ENCODE data around the gene ARHGDIA. TPM values are rescaled to one million over a fixed set of nuclear protein-coding genes. Genes with fewer than 3 reads are reported as not detected.

The ARHGDIA gene
- total and polyA plus RNA-seq, 2 experiments from 2014 or later = 80.7 to 295 TPM

DNA sequence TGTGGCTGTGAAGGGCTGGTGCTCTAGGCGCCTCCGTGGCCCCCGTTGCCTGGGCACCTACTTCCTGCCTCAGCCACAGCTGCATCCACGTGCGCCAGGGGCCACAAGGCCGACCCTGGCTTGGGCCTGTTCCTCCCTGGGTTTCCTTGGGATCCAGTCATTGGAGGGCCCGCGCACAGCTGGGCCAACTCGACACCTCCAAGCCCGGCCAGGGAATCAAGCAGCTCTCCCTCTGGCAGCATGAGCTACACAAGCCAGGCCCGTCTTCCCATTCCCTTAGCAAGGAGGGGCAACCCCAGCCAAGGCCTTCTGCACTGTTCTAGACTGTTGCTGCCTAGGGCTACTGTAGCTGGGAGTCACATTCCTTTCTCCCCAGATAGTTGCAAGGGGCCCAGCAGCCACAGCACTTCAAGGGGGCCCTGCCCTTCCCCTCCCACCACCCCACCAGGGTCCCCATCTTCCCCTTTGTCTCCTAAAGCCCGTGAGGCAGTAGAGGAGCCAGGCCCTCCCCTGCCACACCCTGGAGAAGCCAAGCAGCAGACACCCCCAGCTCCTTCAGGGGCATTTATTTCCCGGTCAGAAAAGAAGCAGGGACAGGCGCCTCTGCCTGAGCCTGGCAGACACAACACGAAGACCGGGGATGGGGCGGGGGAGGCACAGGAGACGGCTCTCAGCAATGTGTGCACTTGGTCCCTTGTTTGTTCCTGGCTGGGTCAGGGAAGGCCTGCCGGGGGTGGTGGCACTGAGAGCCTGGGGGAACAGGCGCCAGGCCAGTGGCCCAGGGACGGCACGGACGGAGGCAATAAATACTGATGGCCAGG is 3.8 kb downstream of the ARHGDIA start:
- Histone ChIP-seq H3K4me2 (peak overlapping the region; percentile 96), H3K79me2 (peaks cover 62% of the 10 kb centered on the region), H3K36me3 (replicated peaks; ENCODE audit: insufficient read depth, low read depth) (no peaks in the 10 kb centered on the region), H3K4me3 (no peak overlapping the region), H3K27ac (peak overlapping the region; percentile 99), H3K27me3 (no peaks in the 10 kb centered on the region), H3K9me2 (replicated peaks; ENCODE audit: insufficient read depth) (no peaks in the 10 kb centered on the region), H3K4me1 (ENCODE audit: insufficient read depth) (peaks cover 56% of the 10 kb centered on the region), H3K9me3 (ENCODE audit: low read depth) (no peaks in the 10 kb centered on the region), H4K20me1 (ENCODE audit: insufficient read depth, poor library complexity, severe bottlenecking) (peaks cover 28% of the 10 kb centered on the region), H2AFZ (no peak overlapping the region)
- DNase-seq (ENCODE audit: low spot score) = peak; percentile 69
- WGBS (ENCODE audit: low lambda C conversion rate, missing lambda C conversion rate) = 58% methylated on average over 23 of the region's 23 CpGs
- no peak for TF ChIP-seq EZH2phosphoT487 (IDR thresholded peaks at IDR 0.05; ENCODE audit: low read depth, severe bottlenecking, unreplicated experiment)

DNA sequence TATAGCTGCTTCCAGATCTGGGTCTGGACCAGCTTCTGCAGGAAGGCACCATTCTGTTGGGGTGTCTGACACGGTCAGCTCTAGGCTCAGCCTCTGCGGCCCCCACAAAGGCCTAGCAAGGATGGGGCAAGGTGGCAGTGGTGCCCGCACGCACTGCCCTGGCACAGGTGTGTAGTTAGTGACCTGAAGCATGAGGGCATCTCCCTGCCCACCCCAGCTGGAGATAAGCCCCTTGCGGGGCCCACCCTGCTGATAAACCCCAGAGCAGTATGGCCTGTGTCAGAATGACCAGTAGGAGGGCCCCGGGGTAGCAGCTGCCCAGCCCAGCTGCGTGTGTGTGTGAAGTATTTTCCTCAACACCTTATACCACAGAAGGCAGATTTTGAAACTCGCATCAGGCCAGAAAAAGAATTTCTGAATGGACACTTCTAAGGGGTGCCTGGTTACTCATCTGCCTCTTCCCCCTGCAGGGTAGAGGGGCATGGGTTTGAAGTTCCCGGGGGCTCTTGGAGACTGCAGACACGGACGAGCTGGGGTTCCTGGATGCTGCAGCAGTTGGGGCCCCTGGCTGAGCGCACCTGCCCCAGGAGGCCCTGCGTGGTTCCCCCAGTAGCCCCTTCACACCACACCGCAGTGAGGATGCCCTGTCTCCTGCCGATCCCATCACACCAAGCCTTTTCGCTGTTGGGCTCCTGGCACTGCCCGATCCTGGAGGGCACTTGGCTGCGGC is 4.5 kb downstream of the ARHGDIA start:
- H3K4me3 ChIP-seq = no peak overlapping the region
- no peaks in the 10 kb centered on the region for H3K9me2 ChIP-seq (replicated peaks; ENCODE audit: insufficient read depth)
- no peak for TF ChIP-seq EZH2 (IDR thresholded peaks at IDR 0.05; ENCODE audit: borderline replicate concordance)
- peak overlapping the region; percentile 96 for H3K4me2 ChIP-seq
- no peaks in the 10 kb centered on the region for H3K27me3 ChIP-seq
- no peak for DNase-seq (ENCODE audit: low spot score)
- H3K27ac ChIP-seq = peak overlapping the region; percentile 99
- H2AFZ ChIP-seq = no peak overlapping the region
- H3K4me1 ChIP-seq (ENCODE audit: insufficient read depth) = peaks cover 56% of the 10 kb centered on the region
- H3K79me2 ChIP-seq = peaks cover 62% of the 10 kb centered on the region
- H4K20me1 ChIP-seq (ENCODE audit: insufficient read depth, poor library complexity, severe bottlenecking) = peaks cover 28% of the 10 kb centered on the region
- H3K36me3 ChIP-seq (replicated peaks; ENCODE audit: insufficient read depth, low read depth) = no peaks in the 10 kb centered on the region
- no peaks in the 10 kb centered on the region for H3K9me3 ChIP-seq (ENCODE audit: low read depth)
- 90% methylated on average over 18 of the region's 18 CpGs for WGBS (ENCODE audit: low lambda C conversion rate, missing lambda C conversion rate)

DNA sequence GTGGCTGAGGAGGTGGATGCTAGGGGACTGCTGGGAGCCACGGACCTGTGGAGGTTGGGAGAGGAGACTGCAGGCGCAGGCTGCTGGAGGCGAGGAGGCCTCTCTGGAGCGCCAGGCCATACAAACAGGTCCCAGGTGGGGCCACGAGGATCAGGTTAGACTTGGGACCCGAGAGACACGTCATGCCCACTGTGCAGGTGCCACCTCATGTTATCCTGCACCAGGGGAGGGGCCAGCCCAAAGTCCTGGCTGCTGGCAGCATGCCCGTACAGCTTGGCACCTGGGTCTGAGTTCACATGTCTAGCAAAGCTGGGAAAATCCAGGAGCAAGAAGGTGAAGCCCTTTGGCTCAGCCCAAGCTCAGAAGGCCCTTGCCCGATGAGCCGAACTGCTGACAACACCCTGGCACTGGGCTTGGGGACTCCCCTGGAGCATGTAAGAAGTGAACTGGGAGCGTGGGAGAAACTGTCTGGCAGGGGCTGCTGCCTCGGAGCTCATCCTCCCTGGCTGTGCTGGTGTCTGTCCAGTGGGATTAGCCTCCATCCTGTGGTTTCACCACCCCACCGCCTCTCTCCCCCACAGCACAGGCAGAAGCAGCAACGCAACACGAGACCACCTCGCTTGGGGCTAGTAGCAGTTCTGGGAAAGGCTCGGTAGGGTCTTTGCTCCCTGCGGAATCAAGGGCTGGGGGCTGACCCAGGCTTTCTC is 5.3 kb downstream of the ARHGDIA start:
- WGBS (ENCODE audit: low lambda C conversion rate, missing lambda C conversion rate) = 77% methylated on average over 18 of the region's 18 CpGs
- H3K4me3 ChIP-seq = no peak overlapping the region
- TF ChIP-seq EZH2 (IDR thresholded peaks at IDR 0.05; ENCODE audit: borderline replicate concordance) (no peak), EZH2phosphoT487 (IDR thresholded peaks at IDR 0.05; ENCODE audit: low read depth, severe bottlenecking, unreplicated experiment) (no peak), CTCF (IDR thresholded peaks at IDR 0.05; ENCODE audit: poor library complexity) (no peak)
- no peaks in the 10 kb centered on the region for H3K36me3 ChIP-seq (replicated peaks; ENCODE audit: insufficient read depth, low read depth)
- no peaks in the 10 kb centered on the region for H3K27me3 ChIP-seq
- H3K4me2 ChIP-seq = no peak overlapping the region
- H3K27ac ChIP-seq = no peak overlapping the region
- no peak for DNase-seq (ENCODE audit: low spot score)
- no peaks in the 10 kb centered on the region for H3K9me3 ChIP-seq (ENCODE audit: low read depth)
- H3K4me1 ChIP-seq (ENCODE audit: insufficient read depth) = peaks cover 56% of the 10 kb centered on the region
- peaks cover 62% of the 10 kb centered on the region for H3K79me2 ChIP-seq
- no peaks in the 10 kb centered on the region for H3K9me2 ChIP-seq (replicated peaks; ENCODE audit: insufficient read depth)
- H2AFZ ChIP-seq = no peak overlapping the region
- peaks cover 28% of the 10 kb centered on the region for H4K20me1 ChIP-seq (ENCODE audit: insufficient read depth, poor library complexity, severe bottlenecking)

- DNase-seq (ENCODE audit: low spot score) = no peak
- Histone ChIP-seq H3K79me2 (peaks cover 58% of the 10 kb centered on the region), H3K9me3 (ENCODE audit: low read depth) (no peaks in the 10 kb centered on the region), H3K4me1 (ENCODE audit: insufficient read depth) (peaks cover 56% of the 10 kb centered on the region), H3K36me3 (replicated peaks; ENCODE audit: insufficient read depth, low read depth) (no peaks in the 10 kb centered on the region), H2AFZ (no peak overlapping the region), H3K9me2 (replicated peaks; ENCODE audit: insufficient read depth) (no peaks in the 10 kb centered on the region), H3K27me3 (no peaks in the 10 kb centered on the region), H4K20me1 (ENCODE audit: insufficient read depth, poor library complexity, severe bottlenecking) (peaks cover 28% of the 10 kb centered on the region), H3K4me3 (no peak overlapping the region), H3K4me2 (no peak overlapping the region), H3K27ac (no peak overlapping the region)
- WGBS (ENCODE audit: low lambda C conversion rate, missing lambda C conversion rate) = 94% methylated on average over 8 of the region's 8 CpGs
- no peak for TF ChIP-seq EZH2phosphoT487 (IDR thresholded peaks at IDR 0.05; ENCODE audit: low read depth, severe bottlenecking, unreplicated experiment)
- no peak for TF ChIP-seq CTCF (IDR thresholded peaks at IDR 0.05; ENCODE audit: poor library complexity)
- TF ChIP-seq EZH2 (IDR thresholded peaks at IDR 0.05; ENCODE audit: borderline replicate concordance) = no peak
These were observed 5.8 kb downstream of the ARHGDIA start for GRCh38 chr17:81865358-81865732.

Measured in hepatocyte (in vitro differentiated cells).